H1 (cell line): ENCODE measurements around the gene CEP120. TPM values are rescaled to one million over a fixed set of nuclear protein-coding genes. Genes with fewer than 3 reads are reported as not detected.

ENCODE experiments used
- CTCF ChIA-PET: fragments of 300-600 bp; sonication (Branson Sonifier 250); formaldehyde crosslinking; loops from one replicate; lab custom pipeline; 2021; ENCODE audit not compliant: partially characterized antibody; lab: Charles Lee
- POLR2A ChIA-PET: fragments of 300-600 bp; sonication (Branson Sonifier 250); formaldehyde crosslinking; loops from one replicate; lab custom pipeline; 2021; ENCODE audit warnings: inconsistent platforms; ENCODE audit not compliant: partially characterized antibody; lab: Charles Lee
- DNase-seq, 2 experiments: peaks; one replicate each; pipeline versions ENCODE4 v3.0.0 to v3.0.0-alpha.2; 2010 to 2022; ENCODE audit warnings: low spot score in 2 of 2, low read depth in 1 of 2, mixed read lengths in 1 of 2
- FAIRE-seq: peaks from 2 replicates; lab custom pipeline; 2011; peaks lifted over from hg19 to GRCh38; lab: Jason Lieb, UNC
- H2AFZ ChIP-seq: 2 replicates; pipeline ENCODE4 v1.8.1; 2012; ENCODE audit warnings: low read length, inconsistent platforms
- H2AK5ac ChIP-seq: 2 replicates; pipeline ENCODE4 v1.6.1; 2013; ENCODE audit warnings: low read depth, low read length
- H2BK120ac ChIP-seq: replicated peaks from 2 replicates; pipeline ENCODE3; 2013; ENCODE audit warnings: low read depth, low read length, inconsistent platforms
- H2BK12ac ChIP-seq: 2 replicates; pipeline ENCODE4 v1.6.1; 2013; ENCODE audit warnings: low read depth, low read length
- H2BK15ac ChIP-seq: 2 replicates; pipeline ENCODE4 v1.6.1; 2013; ENCODE audit warnings: low read length
- H2BK20ac ChIP-seq: 2 replicates; pipeline ENCODE4 v1.6.1; 2013; ENCODE audit warnings: low read length
- H2BK5ac ChIP-seq: 2 replicates; pipeline ENCODE4 v1.6.1; 2013; ENCODE audit warnings: low read depth, low read length
- H3K14ac ChIP-seq: 2 replicates; pipeline ENCODE4 v1.6.1; 2013; ENCODE audit warnings: inconsistent platforms; ENCODE audit not compliant: insufficient read length
- H3K18ac ChIP-seq: 2 replicates; pipeline ENCODE4 v1.6.1; 2013; ENCODE audit warnings: low read length; ENCODE audit errors: extremely low read depth
- H3K23ac ChIP-seq: 2 replicates; pipeline ENCODE4 v1.6.1; 2013; ENCODE audit warnings: inconsistent platforms; ENCODE audit not compliant: insufficient read length
- H3K23me2 ChIP-seq: 2 replicates; pipeline ENCODE4 v1.6.1; 2013; ENCODE audit warnings: low read depth, low read length
- H3K27ac ChIP-seq: 2 replicates; pipeline ENCODE4 v1.6.1; 2011; ENCODE audit warnings: low read depth, low read length, inconsistent platforms
- H3K27me3 ChIP-seq, 4 experiments: replicated peaks in 1 of 4; 1 replicate in 1 of 4; 2 replicates in 3 of 4; pipeline versions ENCODE4 v1.6.1 to v1.8.1; 2011 to 2013; ENCODE audit warnings: low read length in 3 of 4, mild to moderate bottlenecking in 3 of 4, inconsistent platforms in 2 of 4, mixed read lengths in 2 of 4, moderate library complexity in 1 of 4; ENCODE audit not compliant: control insufficient read depth in 3 of 4, insufficient read depth in 3 of 4; ENCODE audit errors: extremely low read depth in 1 of 4
- H3K36me3 ChIP-seq, 4 experiments: 2 replicates each; pipeline versions ENCODE4 v1.6.1 to v1.8.1; 2011 to 2013; ENCODE audit warnings: mild to moderate bottlenecking in 4 of 4, low read length in 3 of 4, moderate library complexity in 2 of 4, control low read depth in 1 of 4, inconsistent platforms in 1 of 4; ENCODE audit not compliant: insufficient read depth in 4 of 4, control insufficient read depth in 2 of 4
- H3K4ac ChIP-seq: replicated peaks from 2 replicates; pipeline ENCODE3; 2013; ENCODE audit warnings: low read length, low read depth, mixed read lengths, inconsistent platforms; ENCODE audit not compliant: insufficient read length
- H3K4me1 ChIP-seq, 4 experiments: replicated peaks in 1 of 4; 1 replicate in 1 of 4; 2 replicates in 3 of 4; pipeline versions ENCODE4 v1.6.1 to v1.8.1; 2011 to 2013; ENCODE audit warnings: low read length in 3 of 4, inconsistent platforms in 2 of 4, mixed read lengths in 1 of 4; ENCODE audit not compliant: insufficient read depth in 4 of 4, control insufficient read depth in 3 of 4
- H3K4me2 ChIP-seq, 2 experiments: 2 replicates each; pipeline versions ENCODE4 v1.6.1 to v1.8.1; 2011 to 2013; ENCODE audit warnings: low read depth in 2 of 2, low read length in 2 of 2, control low read depth in 1 of 2, inconsistent platforms in 1 of 2, mild to moderate bottlenecking in 1 of 2; ENCODE audit not compliant: insufficient read depth in 1 of 2
- H3K4me3 ChIP-seq, 4 experiments: fragments of 200-600, 300-600 bp in 1 of 4; sonication (generic), shearing (Covaris generic), sonication (Bioruptor Twin) in 1 of 4; 2 replicates each; pipeline versions ENCODE4 v1.5.1 to v1.8.1; 2011 to 2016; ENCODE audit warnings: low read length in 4 of 4, low read depth in 3 of 4, control low read depth in 2 of 4, inconsistent platforms in 2 of 4, mild to moderate bottlenecking in 2 of 4, mixed read lengths in 1 of 4, moderate library complexity in 1 of 4; ENCODE audit not compliant: insufficient read depth in 2 of 4; ENCODE audit errors: extremely low read depth in 1 of 4
- H3K56ac ChIP-seq: replicated peaks from 2 replicates; pipeline ENCODE3; 2013; ENCODE audit warnings: low read depth, mild to moderate bottlenecking, mixed read lengths, low read length, inconsistent platforms; ENCODE audit not compliant: insufficient read length
- H3K79me1 ChIP-seq: 2 replicates; pipeline ENCODE4 v1.6.1; 2013; ENCODE audit warnings: low read depth, low read length, control low read depth
- H3K79me2 ChIP-seq, 2 experiments: 2 replicates each; pipeline versions ENCODE4 v1.6.1 to v1.8.1; 2012 to 2013; ENCODE audit warnings: low read length in 2 of 2, mild to moderate bottlenecking in 2 of 2, inconsistent platforms in 1 of 2; ENCODE audit not compliant: insufficient read depth in 2 of 2, control insufficient read depth in 1 of 2
- H3K9ac ChIP-seq, 4 experiments: replicated peaks in 1 of 4; 1 replicate in 1 of 4; 2 replicates in 3 of 4; pipeline versions ENCODE4 v1.6.1 to v1.8.1; 2011 to 2013; ENCODE audit warnings: low read depth in 3 of 4, low read length in 3 of 4, control low read depth in 2 of 4, mild to moderate bottlenecking in 2 of 4, moderate library complexity in 2 of 4, inconsistent platforms in 1 of 4; ENCODE audit errors: extremely low read depth in 1 of 4
- H3K9me3 ChIP-seq, 2 experiments: 2 replicates each; pipeline versions ENCODE4 v1.6.1 to v1.8.1; 2012 to 2013; ENCODE audit warnings: mild to moderate bottlenecking in 2 of 2, moderate library complexity in 2 of 2, control low read depth in 1 of 2, inconsistent platforms in 1 of 2, low read depth in 1 of 2, low read length in 1 of 2, mixed read lengths in 1 of 2; ENCODE audit not compliant: insufficient read depth in 2 of 2
- H4K20me1 ChIP-seq, 2 experiments: replicated peaks in 1 of 2; 2 replicates each; pipeline versions ENCODE3 to v1.8.1; 2011 to 2013; ENCODE audit warnings: inconsistent platforms in 2 of 2, low read length in 2 of 2, mild to moderate bottlenecking in 1 of 2; ENCODE audit not compliant: insufficient read depth in 2 of 2, control insufficient read depth in 1 of 2
- H4K5ac ChIP-seq: 2 replicates; pipeline ENCODE4 v1.6.1; 2013; ENCODE audit warnings: low read length, low read depth, mixed read lengths, inconsistent platforms; ENCODE audit not compliant: insufficient read length
- H4K8ac ChIP-seq: 2 replicates; pipeline ENCODE4 v1.8.0; 2013; ENCODE audit warnings: mild to moderate bottlenecking, moderate library complexity, low read length, inconsistent platforms; ENCODE audit not compliant: insufficient read depth; ENCODE audit errors: extremely low read depth
- H4K91ac ChIP-seq: replicated peaks from 2 replicates; pipeline ENCODE3; 2013; ENCODE audit warnings: low read length, mixed read lengths, inconsistent platforms; ENCODE audit not compliant: insufficient read length
- ASH2L ChIP-seq: fragments of 200-600, 300-600 bp; sonication (generic); IDR thresholded peaks from one replicate; pipeline ENCODE4 v1.7.1; 2017; ENCODE audit warnings: low read length
- CBX5 ChIP-seq: fragments of 300-800, 300-1000 bp; sonication (generic); IDR thresholded peaks from 2 replicates; pipeline ENCODE4 v1.7.1; 2016; ENCODE audit warnings: antibody characterized with exemption, low read length, low read depth
- CREB1 ChIP-seq: IDR thresholded peaks from 2 replicates; pipeline ENCODE4 v1.6.1; 2012; ENCODE audit warnings: inconsistent platforms
- CTCF ChIP-seq, 3 experiments: IDR thresholded peaks; 1 replicate in 2 of 3; 2 replicates in 1 of 3; pipeline versions ENCODE4 v1.5.1 to v1.6.1; 2011; ENCODE audit warnings: low read length in 3 of 3, mild to moderate bottlenecking in 3 of 3, inconsistent platforms in 2 of 3, low read depth in 1 of 3, moderate library complexity in 1 of 3; ENCODE audit not compliant: insufficient read depth in 1 of 3; ENCODE audit errors: control extremely low read depth in 1 of 3
- HDAC2 ChIP-seq, 2 experiments: fragments of 300-600 bp in 1 of 2; sonication (generic) in 1 of 2; IDR thresholded peaks; 2 replicates each; pipeline ENCODE4 v1.6.1; 2011 to 2012; ENCODE audit warnings: low read depth in 2 of 2, low read length in 2 of 2, mild to moderate bottlenecking in 2 of 2, moderate library complexity in 2 of 2, borderline replicate concordance in 1 of 2, inconsistent platforms in 1 of 2
- RAD21 ChIP-seq, 2 experiments: IDR thresholded peaks in 1 of 2; conservative IDR thresholded peaks in 1 of 2; 2 replicates each; pipeline ENCODE4 v1.6.1; 2011; ENCODE audit warnings: low read depth in 2 of 2, low read length in 2 of 2, improper control_type of control experiment in 1 of 2, inconsistent platforms in 1 of 2, mild to moderate bottlenecking in 1 of 2, moderate library complexity in 1 of 2
- TCF12 ChIP-seq: IDR thresholded peaks from 2 replicates; pipeline ENCODE4 v1.6.1; 2011; ENCODE audit warnings: low read depth, mild to moderate bottlenecking, low read length
- WGBS, 2 experiments: shearing (Covaris generic) in 1 of 2; methylation state at CpG; one replicate each; pipeline versions ENCODE4 v1.1.6 to v1.1.7; 2013 to 2015; ENCODE audit warnings: low lambda C conversion rate in 2 of 2, mixed read lengths in 2 of 2, inconsistent platforms in 1 of 2, low coverage in 1 of 2, missing lambda C conversion rate in 1 of 2; ENCODE audit not compliant: insufficient replicate concordance in 2 of 2, insufficient coverage in 1 of 2, insufficient read length in 1 of 2; ENCODE audit errors: extremely low coverage in 1 of 2, missing lambda C conversion rate in 1 of 2; 5-methylcytosine and 5-hydroxymethylcytosine counted together
- polyA plus RNA-seq, 7 experiments: library from polyadenylated mRNA; depleted of rRNA in 3 of 7; stranded (reverse) in 5 of 7; unstranded in 2 of 7; fragments of >200 nt in 5 of 7; fragments of 200-250 nt in 2 of 7; gene quantifications; 1 replicate in 5 of 7; 2 replicates in 1 of 7; 4 replicates in 1 of 7; pipeline versions ENCODE4 v1.2.1 to v1.2.3, GENCODE V29; 2011 to 2013; ENCODE audit warnings: missing spikeins in 2 of 7, mixed read lengths in 2 of 7
- total RNA-seq: library from RNA; stranded (reverse); fragmentation: NEBNext Ultra II Directional; extraction: Animal tissue kit (Norgen Biotek cat#: 25700); gene quantifications from 2 replicates; pipeline ENCODE4 v1.2.1, GENCODE V29; 2021

CEP120 gene
- total and polyA plus RNA-seq, 2 of the 8 experiments (the other 6 are each of a cell fraction or from before 2014, with no cell fraction given): 9.3 to 17.9 TPM

DNA sequence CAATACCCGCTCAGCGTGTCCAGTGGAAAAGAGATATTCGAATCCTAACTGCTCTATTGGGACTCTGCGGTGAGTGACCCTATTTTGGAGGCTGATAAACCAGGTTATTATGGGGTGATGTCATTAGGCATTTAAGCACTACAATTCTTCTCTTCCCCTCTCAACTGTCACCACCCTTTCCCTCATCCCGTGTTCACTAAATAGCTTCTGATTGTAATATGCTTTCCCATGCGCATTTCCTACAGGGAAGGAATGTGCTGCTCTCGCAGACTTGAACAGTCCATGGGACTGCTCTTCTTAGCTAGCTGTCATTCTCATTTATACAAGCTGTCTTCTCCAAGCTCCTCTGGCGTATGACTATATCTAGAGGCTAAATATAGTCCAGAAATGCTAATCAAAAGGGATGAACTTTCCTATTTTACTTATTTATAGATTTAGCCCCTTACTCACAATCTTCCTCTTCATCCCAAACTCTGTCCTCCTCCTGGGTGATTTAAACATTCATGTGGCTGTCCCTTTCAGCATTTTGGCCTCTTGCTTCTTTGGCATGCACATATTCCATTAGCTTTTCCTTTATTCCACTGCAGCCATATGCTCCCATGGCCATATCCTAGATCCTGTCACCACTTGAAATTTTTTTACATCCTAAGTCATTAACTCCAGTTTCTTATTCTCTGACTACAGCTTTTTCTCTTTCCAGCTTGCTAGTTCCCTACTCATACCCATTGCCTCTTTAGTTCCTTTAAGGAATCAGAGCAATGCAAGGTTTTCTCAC lies 49.1 kb upstream of the CEP120 start:
- H3K79me2 ChIP-seq: no peaks in the 10 kb centered on the region
- no peak overlapping the region for H2AK5ac ChIP-seq
- H3K4me3 ChIP-seq: no peak overlapping the region
- no peak overlapping the region for H2BK20ac ChIP-seq
- no peaks in the 10 kb centered on the region for H3K36me3 ChIP-seq
- no peak overlapping the region for H3K27ac ChIP-seq
- H3K23ac ChIP-seq: no peak overlapping the region
- no peak overlapping the region for H2AFZ ChIP-seq
- no peaks in the 10 kb centered on the region for H3K9me3 ChIP-seq
- H2BK15ac ChIP-seq: no peak overlapping the region
- WGBS, 2 experiments: 87% methylated on average over 8 of the region's 8 CpGs; no CpG with 5 or more reads in 1 of the 2 experiments
- FAIRE-seq (no peak), DNase-seq (no peak)
- H2BK5ac ChIP-seq: no peak overlapping the region
- H2BK120ac ChIP-seq: no peak overlapping the region
- H3K27me3 ChIP-seq: no peaks in the 10 kb centered on the region
- no peak overlapping the region for H3K4me2 ChIP-seq
- no peak overlapping the region for H3K18ac ChIP-seq
- no peak overlapping the region for H4K8ac ChIP-seq
- H3K4me1 ChIP-seq: no peaks in the 10 kb centered on the region
- POLR2A ChIA-PET: interaction anchor here (0.8 kb wide), 1 partner anchor 40 kb away, joined by 3 read pairs; the partner anchor contains the start of gene CSNK1G3
- H3K14ac ChIP-seq: no peak overlapping the region
- CTCF ChIA-PET: interaction anchor here (0.7 kb wide), 1 partner anchor 105 kb away, joined by 3 read pairs; no protein-coding TSS in a partner anchor
- no peak overlapping the region for H3K9ac ChIP-seq
- no peaks in the 10 kb centered on the region for H4K20me1 ChIP-seq
- H4K91ac ChIP-seq: no peak overlapping the region
- no peaks in the 10 kb centered on the region for H3K23me2 ChIP-seq
- no peak overlapping the region for H4K5ac ChIP-seq
- no peak overlapping the region for H2BK12ac ChIP-seq
- no peak overlapping the region for H3K56ac ChIP-seq
- H3K79me1 ChIP-seq: no peaks in the 10 kb centered on the region
- no peak overlapping the region for H3K4ac ChIP-seq
- TF ChIP-seq CTCF (IDR thresholded peaks at IDR 0.05; ENCODE audit: control extremely low read depth in 1 of 3, insufficient read depth in 1 of 3, low read depth in 1 of 3, low read length in 3 of 3): no peak
- no peak for TF ChIP-seq TCF12
- TF ChIP-seq HDAC2 (IDR thresholded peaks at IDR 0.05; ENCODE audit: borderline replicate concordance in 1 of 2, low read depth in 2 of 2, low read length in 2 of 2): no peak
- TF ChIP-seq RAD21 (IDR thresholded peaks at IDR 0.05 in 1 of 2, conservative IDR thresholded peaks at IDR 0.05 in 1 of 2; ENCODE audit: low read depth in 2 of 2, low read length in 2 of 2): no peak
- no peak for TF ChIP-seq CREB1
- no peak for TF ChIP-seq ASH2L
- TF ChIP-seq CBX5: no peak
